H1 (cell line): ENCODE measurements around the gene GABRB2. TPM values are rescaled to one million over a fixed set of nuclear protein-coding genes. Genes with fewer than 3 reads are reported as not detected.

ENCODE experiments used
- CTCF ChIA-PET: fragments of 300-600 bp; sonication (Branson Sonifier 250); formaldehyde crosslinking; loops from one replicate; lab custom pipeline; 2021; ENCODE audit not compliant: partially characterized antibody; lab: Charles Lee
- POLR2A ChIA-PET: fragments of 300-600 bp; sonication (Branson Sonifier 250); formaldehyde crosslinking; loops from one replicate; lab custom pipeline; 2021; ENCODE audit warnings: inconsistent platforms; ENCODE audit not compliant: partially characterized antibody; lab: Charles Lee
- DNase-seq, 2 experiments: peaks; one replicate each; pipeline versions ENCODE4 v3.0.0 to v3.0.0-alpha.2; 2010 to 2022; ENCODE audit warnings: low spot score in 2 of 2, low read depth in 1 of 2, mixed read lengths in 1 of 2
- FAIRE-seq: peaks from 2 replicates; lab custom pipeline; 2011; peaks lifted over from hg19 to GRCh38; lab: Jason Lieb, UNC
- H2AFZ ChIP-seq: 2 replicates; pipeline ENCODE4 v1.8.1; 2012; ENCODE audit warnings: low read length, inconsistent platforms
- H2AK5ac ChIP-seq: 2 replicates; pipeline ENCODE4 v1.6.1; 2013; ENCODE audit warnings: low read depth, low read length
- H2BK120ac ChIP-seq: replicated peaks from 2 replicates; pipeline ENCODE3; 2013; ENCODE audit warnings: low read depth, low read length, inconsistent platforms
- H2BK12ac ChIP-seq: 2 replicates; pipeline ENCODE4 v1.6.1; 2013; ENCODE audit warnings: low read depth, low read length
- H2BK15ac ChIP-seq: 2 replicates; pipeline ENCODE4 v1.6.1; 2013; ENCODE audit warnings: low read length
- H2BK20ac ChIP-seq: 2 replicates; pipeline ENCODE4 v1.6.1; 2013; ENCODE audit warnings: low read length
- H2BK5ac ChIP-seq: 2 replicates; pipeline ENCODE4 v1.6.1; 2013; ENCODE audit warnings: low read depth, low read length
- H3K14ac ChIP-seq: 2 replicates; pipeline ENCODE4 v1.6.1; 2013; ENCODE audit warnings: inconsistent platforms; ENCODE audit not compliant: insufficient read length
- H3K18ac ChIP-seq: 2 replicates; pipeline ENCODE4 v1.6.1; 2013; ENCODE audit warnings: low read length; ENCODE audit errors: extremely low read depth
- H3K23ac ChIP-seq: 2 replicates; pipeline ENCODE4 v1.6.1; 2013; ENCODE audit warnings: inconsistent platforms; ENCODE audit not compliant: insufficient read length
- H3K23me2 ChIP-seq: 2 replicates; pipeline ENCODE4 v1.6.1; 2013; ENCODE audit warnings: low read depth, low read length
- H3K27ac ChIP-seq: 2 replicates; pipeline ENCODE4 v1.6.1; 2011; ENCODE audit warnings: low read depth, low read length, inconsistent platforms
- H3K27me3 ChIP-seq, 4 experiments: replicated peaks in 1 of 4; 1 replicate in 1 of 4; 2 replicates in 3 of 4; pipeline versions ENCODE4 v1.6.1 to v1.8.1; 2011 to 2013; ENCODE audit warnings: low read length in 3 of 4, mild to moderate bottlenecking in 3 of 4, inconsistent platforms in 2 of 4, mixed read lengths in 2 of 4, moderate library complexity in 1 of 4; ENCODE audit not compliant: control insufficient read depth in 3 of 4, insufficient read depth in 3 of 4; ENCODE audit errors: extremely low read depth in 1 of 4
- H3K36me3 ChIP-seq, 4 experiments: 2 replicates each; pipeline versions ENCODE4 v1.6.1 to v1.8.1; 2011 to 2013; ENCODE audit warnings: mild to moderate bottlenecking in 4 of 4, low read length in 3 of 4, moderate library complexity in 2 of 4, control low read depth in 1 of 4, inconsistent platforms in 1 of 4; ENCODE audit not compliant: insufficient read depth in 4 of 4, control insufficient read depth in 2 of 4
- H3K4ac ChIP-seq: replicated peaks from 2 replicates; pipeline ENCODE3; 2013; ENCODE audit warnings: low read length, low read depth, mixed read lengths, inconsistent platforms; ENCODE audit not compliant: insufficient read length
- H3K4me1 ChIP-seq, 4 experiments: replicated peaks in 1 of 4; 1 replicate in 1 of 4; 2 replicates in 3 of 4; pipeline versions ENCODE4 v1.6.1 to v1.8.1; 2011 to 2013; ENCODE audit warnings: low read length in 3 of 4, inconsistent platforms in 2 of 4, mixed read lengths in 1 of 4; ENCODE audit not compliant: insufficient read depth in 4 of 4, control insufficient read depth in 3 of 4
- H3K4me2 ChIP-seq, 2 experiments: 2 replicates each; pipeline versions ENCODE4 v1.6.1 to v1.8.1; 2011 to 2013; ENCODE audit warnings: low read depth in 2 of 2, low read length in 2 of 2, control low read depth in 1 of 2, inconsistent platforms in 1 of 2, mild to moderate bottlenecking in 1 of 2; ENCODE audit not compliant: insufficient read depth in 1 of 2
- H3K4me3 ChIP-seq, 4 experiments: fragments of 200-600, 300-600 bp in 1 of 4; sonication (generic), shearing (Covaris generic), sonication (Bioruptor Twin) in 1 of 4; 2 replicates each; pipeline versions ENCODE4 v1.5.1 to v1.8.1; 2011 to 2016; ENCODE audit warnings: low read length in 4 of 4, low read depth in 3 of 4, control low read depth in 2 of 4, inconsistent platforms in 2 of 4, mild to moderate bottlenecking in 2 of 4, mixed read lengths in 1 of 4, moderate library complexity in 1 of 4; ENCODE audit not compliant: insufficient read depth in 2 of 4; ENCODE audit errors: extremely low read depth in 1 of 4
- H3K56ac ChIP-seq: replicated peaks from 2 replicates; pipeline ENCODE3; 2013; ENCODE audit warnings: low read depth, mild to moderate bottlenecking, mixed read lengths, low read length, inconsistent platforms; ENCODE audit not compliant: insufficient read length
- H3K79me1 ChIP-seq: 2 replicates; pipeline ENCODE4 v1.6.1; 2013; ENCODE audit warnings: low read depth, low read length, control low read depth
- H3K79me2 ChIP-seq, 2 experiments: 2 replicates each; pipeline versions ENCODE4 v1.6.1 to v1.8.1; 2012 to 2013; ENCODE audit warnings: low read length in 2 of 2, mild to moderate bottlenecking in 2 of 2, inconsistent platforms in 1 of 2; ENCODE audit not compliant: insufficient read depth in 2 of 2, control insufficient read depth in 1 of 2
- H3K9ac ChIP-seq, 4 experiments: replicated peaks in 1 of 4; 1 replicate in 1 of 4; 2 replicates in 3 of 4; pipeline versions ENCODE4 v1.6.1 to v1.8.1; 2011 to 2013; ENCODE audit warnings: low read depth in 3 of 4, low read length in 3 of 4, control low read depth in 2 of 4, mild to moderate bottlenecking in 2 of 4, moderate library complexity in 2 of 4, inconsistent platforms in 1 of 4; ENCODE audit errors: extremely low read depth in 1 of 4
- H3K9me3 ChIP-seq, 2 experiments: 2 replicates each; pipeline versions ENCODE4 v1.6.1 to v1.8.1; 2012 to 2013; ENCODE audit warnings: mild to moderate bottlenecking in 2 of 2, moderate library complexity in 2 of 2, control low read depth in 1 of 2, inconsistent platforms in 1 of 2, low read depth in 1 of 2, low read length in 1 of 2, mixed read lengths in 1 of 2; ENCODE audit not compliant: insufficient read depth in 2 of 2
- H4K20me1 ChIP-seq, 2 experiments: replicated peaks in 1 of 2; 2 replicates each; pipeline versions ENCODE3 to v1.8.1; 2011 to 2013; ENCODE audit warnings: inconsistent platforms in 2 of 2, low read length in 2 of 2, mild to moderate bottlenecking in 1 of 2; ENCODE audit not compliant: insufficient read depth in 2 of 2, control insufficient read depth in 1 of 2
- H4K5ac ChIP-seq: 2 replicates; pipeline ENCODE4 v1.6.1; 2013; ENCODE audit warnings: low read length, low read depth, mixed read lengths, inconsistent platforms; ENCODE audit not compliant: insufficient read length
- H4K8ac ChIP-seq: 2 replicates; pipeline ENCODE4 v1.8.0; 2013; ENCODE audit warnings: mild to moderate bottlenecking, moderate library complexity, low read length, inconsistent platforms; ENCODE audit not compliant: insufficient read depth; ENCODE audit errors: extremely low read depth
- H4K91ac ChIP-seq: replicated peaks from 2 replicates; pipeline ENCODE3; 2013; ENCODE audit warnings: low read length, mixed read lengths, inconsistent platforms; ENCODE audit not compliant: insufficient read length
- ATF3 ChIP-seq: IDR thresholded peaks from 2 replicates; pipeline ENCODE4 v1.6.1; 2011; ENCODE audit warnings: low read depth, mild to moderate bottlenecking, low read length; ENCODE audit not compliant: insufficient read depth
- HDAC6 ChIP-seq: IDR thresholded peaks from one replicate; pipeline ENCODE4 v1.7.1; 2012; ENCODE audit warnings: low read depth, mild to moderate bottlenecking, inconsistent platforms, low read length, moderate library complexity
- JUND ChIP-seq: IDR thresholded peaks from 2 replicates; pipeline ENCODE4 v1.6.1; 2011; ENCODE audit warnings: mild to moderate bottlenecking, improper control_type of control experiment, low read length
- MAFK ChIP-seq: IDR thresholded peaks from 2 replicates; pipeline ENCODE4 v1.6.1; 2012; ENCODE audit warnings: low read depth, mild to moderate bottlenecking, improper control_type of control experiment, low read length
- RAD21 ChIP-seq, 2 experiments: IDR thresholded peaks in 1 of 2; conservative IDR thresholded peaks in 1 of 2; 2 replicates each; pipeline ENCODE4 v1.6.1; 2011; ENCODE audit warnings: low read depth in 2 of 2, low read length in 2 of 2, improper control_type of control experiment in 1 of 2, inconsistent platforms in 1 of 2, mild to moderate bottlenecking in 1 of 2, moderate library complexity in 1 of 2
- RNF2 ChIP-seq: fragments of 200-900, 300-1000 bp; sonication (generic); IDR thresholded peaks from 2 replicates; pipeline ENCODE4 v1.7.1; 2016; ENCODE audit warnings: borderline replicate concordance, low read depth, mild to moderate bottlenecking, antibody characterized with exemption, low read length; ENCODE audit not compliant: poor library complexity, severe bottlenecking; ENCODE audit errors: missing control alignments
- RXRA ChIP-seq: IDR thresholded peaks from 2 replicates; pipeline ENCODE4 v1.6.1; 2011; ENCODE audit warnings: low read depth, mild to moderate bottlenecking, low read length, moderate library complexity; ENCODE audit not compliant: insufficient read depth
- SIX5 ChIP-seq: IDR thresholded peaks from 2 replicates; pipeline ENCODE4 v1.6.1; 2011; ENCODE audit warnings: mild to moderate bottlenecking, low read depth, low read length
- SP4 ChIP-seq: IDR thresholded peaks from 2 replicates; pipeline ENCODE4 v1.6.1; 2012; ENCODE audit warnings: low read length, inconsistent platforms
- TAF7 ChIP-seq: optimal IDR thresholded peaks from 2 replicates; pipeline ENCODE3; 2011; ENCODE audit warnings: low read depth, mild to moderate bottlenecking, inconsistent platforms, low read length, moderate library complexity, borderline replicate concordance
- ZNF274 ChIP-seq: IDR thresholded peaks from 2 replicates; pipeline ENCODE4 v1.7.0; 2012; ENCODE audit warnings: low read length, borderline replicate concordance; ENCODE audit errors: extremely low read depth
- WGBS, 2 experiments: shearing (Covaris generic) in 1 of 2; methylation state at CpG; one replicate each; pipeline versions ENCODE4 v1.1.6 to v1.1.7; 2013 to 2015; ENCODE audit warnings: low lambda C conversion rate in 2 of 2, mixed read lengths in 2 of 2, inconsistent platforms in 1 of 2, low coverage in 1 of 2, missing lambda C conversion rate in 1 of 2; ENCODE audit not compliant: insufficient replicate concordance in 2 of 2, insufficient coverage in 1 of 2, insufficient read length in 1 of 2; ENCODE audit errors: extremely low coverage in 1 of 2, missing lambda C conversion rate in 1 of 2; 5-methylcytosine and 5-hydroxymethylcytosine counted together
- polyA plus RNA-seq, 7 experiments: library from polyadenylated mRNA; depleted of rRNA in 3 of 7; stranded (reverse) in 5 of 7; unstranded in 2 of 7; fragments of >200 nt in 5 of 7; fragments of 200-250 nt in 2 of 7; gene quantifications; 1 replicate in 5 of 7; 2 replicates in 1 of 7; 4 replicates in 1 of 7; pipeline versions ENCODE4 v1.2.1 to v1.2.3, GENCODE V29; 2011 to 2013; ENCODE audit warnings: missing spikeins in 2 of 7, mixed read lengths in 2 of 7
- total RNA-seq: library from RNA; stranded (reverse); fragmentation: NEBNext Ultra II Directional; extraction: Animal tissue kit (Norgen Biotek cat#: 25700); gene quantifications from 2 replicates; pipeline ENCODE4 v1.2.1, GENCODE V29; 2021

The GABRB2 gene
- total and polyA plus RNA-seq, 2 of the 8 experiments (the other 6 are each of a cell fraction or from before 2014, with no cell fraction given), result 0.54 to 1.9 TPM

DNA sequence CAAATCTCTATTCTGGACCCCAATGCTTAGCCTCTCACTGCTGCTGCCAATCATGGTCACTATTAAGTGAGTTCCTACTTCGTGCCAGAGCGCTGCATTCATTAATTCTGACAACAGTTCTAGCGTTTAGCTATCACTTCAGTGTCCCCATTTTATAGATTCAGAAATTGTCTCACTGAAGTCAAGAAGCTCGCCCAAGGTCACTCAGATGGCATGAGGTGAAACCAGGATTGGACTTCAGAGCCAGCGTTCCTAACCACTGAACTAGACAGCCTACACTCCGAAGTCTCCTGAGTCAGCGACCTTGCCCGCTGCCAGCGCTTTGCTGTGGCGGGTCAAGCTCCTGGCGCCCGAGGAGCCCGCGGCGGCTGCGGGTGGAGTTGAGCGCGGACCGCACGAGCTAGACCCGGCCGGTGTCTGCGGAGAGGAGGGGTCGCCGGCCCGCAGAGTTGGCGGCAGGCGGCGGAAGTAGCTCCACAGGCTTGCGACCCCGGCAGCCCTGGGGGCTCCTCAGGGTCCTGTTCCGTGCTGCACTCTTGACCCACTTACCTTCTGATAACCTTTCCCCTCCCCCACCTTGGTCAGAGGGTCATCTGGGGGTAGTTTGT is 2.1 kb upstream of the GABRB2 start:
- POLR2A ChIA-PET, result no interaction called here
- Histone ChIP-seq H3K79me2 (no peaks in the 10 kb centered on the region), H2BK15ac (no peak overlapping the region), H3K18ac (no peak overlapping the region), H3K23me2 (peaks cover 22% of the 10 kb centered on the region), H3K23ac (no peak overlapping the region), H3K4me1 (peaks cover 5 to 20% (median 13%) of the 10 kb centered on the region in 4 experiments; a peak in 6 of 7 replicates), H2BK120ac (no peak overlapping the region), H3K56ac (no peak overlapping the region), H3K27ac (no peak overlapping the region), H4K20me1 (peaks cover 1 to 2% of the 10 kb centered on the region in 2 experiments), H4K8ac (no peak overlapping the region), H3K4me3 (peak overlapping the region; percentile 52 to 73 (median 54)), H3K4me2 (peak overlapping the region; percentile 91 to 97), H3K14ac (no peak overlapping the region), H3K9me3 (no peaks in the 10 kb centered on the region), H2BK12ac (no peak overlapping the region), H2AK5ac (no peak overlapping the region), H3K9ac (0 out of 7 replicates have a peak overlapping the region, but pooled peaks of 1 of the 4 experiments have one; percentile 10), H2AFZ (no peak overlapping the region; the same call in 1 of the 2 replicates), H3K4ac (no peak overlapping the region), H3K27me3 (peaks cover 20 to 58% (median 50%) of the 10 kb centered on the region in 4 experiments), H2BK5ac (no peak overlapping the region), H3K79me1 (no peaks in the 10 kb centered on the region), H2BK20ac (no peak overlapping the region), H3K36me3 (no peaks in the 10 kb centered on the region), H4K5ac (no peak overlapping the region), H4K91ac (no peak overlapping the region)
- WGBS, 2 experiments, result 2% methylated on average over 30 of the region's 32 CpGs; no CpG with 5 or more reads in 1 of the 2 experiments
- CTCF ChIA-PET, result interaction anchor here (0.6 to 1.4 kb wide), 6 partner anchors 9 to 1860 kb away, joined by 3 to 4 read pairs (median 4); no protein-coding TSS in a partner anchor
- FAIRE-seq (no peak), DNase-seq (peak in 1 of 2 experiments; percentile 69)
- no peak for TF ChIP-seq JUND
- TF ChIP-seq RNF2, result no peak
- TF ChIP-seq SIX5, result no peak
- TF ChIP-seq HDAC6, result no peak
- TF ChIP-seq SP4, result no peak
- TF ChIP-seq TAF7, result no peak
- TF ChIP-seq MAFK, result peak; percentile 7; the same call in 1 of the 2 replicates
- peak; percentile 97 for TF ChIP-seq RXRA
- 0 out of 4 replicates have a peak, but pooled peaks of 1 of the 2 experiments have one; percentile 0 for TF ChIP-seq RAD21 (IDR thresholded peaks at IDR 0.05 in 1 of 2, conservative IDR thresholded peaks at IDR 0.05 in 1 of 2; ENCODE audit: low read depth in 2 of 2, low read length in 2 of 2)
- TF ChIP-seq ATF3, result no peak
- no peak for TF ChIP-seq ZNF274
